CD4-positive, alpha-beta T cell treated with Interleukin-21 for 1 hour (primary cell): ENCODE results near the gene SLC25A21.

Source experiments
- DNase-seq: peaks from one replicate; pipeline ENCODE4 v3.0.0-alpha.2; 2020

The SLC25A21 gene

DNA sequence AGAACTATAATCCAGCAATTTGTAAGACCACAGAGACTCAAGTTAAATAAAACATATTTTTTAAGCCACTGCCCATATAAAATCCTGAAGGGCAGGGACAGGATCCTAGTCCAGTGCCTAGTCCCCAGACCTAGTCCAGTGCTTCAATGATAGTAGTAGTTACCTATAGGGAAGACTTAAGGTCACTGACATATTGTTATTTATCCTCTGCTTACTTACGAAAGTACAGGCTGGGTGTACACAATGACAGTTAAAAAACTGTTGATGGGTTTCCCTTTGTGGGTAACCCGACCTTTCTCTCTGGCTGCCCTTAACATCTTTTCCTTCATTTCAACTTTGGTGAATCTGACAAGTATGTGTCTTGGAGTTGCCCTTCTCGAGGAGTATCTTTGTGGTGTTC is 192.5 kb downstream of the SLC25A21 start:
- DNase-seq = no peak

DNA sequence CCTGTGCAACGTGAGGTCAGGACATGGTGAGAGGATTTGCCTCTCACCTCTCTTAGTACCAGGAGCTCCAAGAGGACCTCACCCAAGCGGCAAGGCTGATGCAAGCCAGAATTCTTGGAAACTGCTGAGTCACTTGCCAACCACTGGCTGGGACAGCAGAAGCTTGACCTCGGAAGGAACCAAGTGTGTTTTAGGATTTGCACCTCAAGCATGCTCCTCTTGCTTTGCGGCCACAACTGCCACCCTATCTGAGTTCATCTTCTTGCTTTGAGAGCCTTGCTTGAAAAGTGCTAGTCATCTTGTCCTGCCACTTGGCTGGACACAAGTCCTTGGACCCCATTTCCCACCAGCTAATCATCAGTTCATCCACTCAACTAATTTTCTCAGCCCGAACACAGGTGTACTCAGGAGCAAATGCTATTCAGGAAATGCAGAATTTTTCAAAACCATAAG is 195.8 kb downstream of the SLC25A21 start:
- DNase-seq = no peak

DNA sequence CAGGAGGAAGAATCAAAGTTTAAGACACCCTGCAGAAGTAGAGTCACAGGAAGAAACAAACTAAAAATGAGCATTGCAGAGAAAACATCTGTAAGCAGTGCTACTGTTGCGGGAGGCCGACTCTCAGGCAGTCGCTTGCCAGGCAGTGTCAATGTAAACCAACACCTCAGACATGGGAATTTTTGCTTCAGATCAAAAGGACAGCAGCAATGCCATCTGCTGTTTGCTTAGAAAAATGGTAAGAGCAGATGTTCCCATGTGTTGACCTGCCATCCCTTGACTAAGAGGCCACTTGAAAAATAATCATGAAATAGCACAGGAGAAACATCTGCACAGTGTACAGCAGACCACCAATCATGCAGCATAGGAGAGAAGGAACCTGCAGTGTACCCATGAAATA is 196.6 kb downstream of the SLC25A21 start:
- no peak for DNase-seq

DNA sequence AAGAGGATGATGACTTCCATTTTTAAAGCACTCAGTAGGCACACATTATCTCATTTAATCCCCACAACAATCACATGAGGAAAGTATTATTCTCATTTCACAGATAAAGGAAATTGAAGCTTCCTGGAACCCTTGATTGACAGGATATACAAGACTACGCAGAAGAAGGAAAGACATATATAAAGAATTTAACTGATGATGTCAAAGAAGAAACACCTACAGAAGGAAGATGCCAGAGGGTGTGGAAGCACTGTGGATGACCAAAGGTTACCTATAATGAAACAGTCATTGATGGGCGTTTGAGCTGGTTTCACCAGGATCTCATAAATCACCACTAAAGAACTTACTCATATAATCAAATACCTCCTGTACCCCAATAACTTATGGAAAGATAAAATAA is 197.4 kb downstream of the SLC25A21 start:
- no peak for DNase-seq

GRCh38 chr14:36973806-36974442 is 198.5 kb downstream of the SLC25A21 start:
- DNase-seq = no peak

DNA sequence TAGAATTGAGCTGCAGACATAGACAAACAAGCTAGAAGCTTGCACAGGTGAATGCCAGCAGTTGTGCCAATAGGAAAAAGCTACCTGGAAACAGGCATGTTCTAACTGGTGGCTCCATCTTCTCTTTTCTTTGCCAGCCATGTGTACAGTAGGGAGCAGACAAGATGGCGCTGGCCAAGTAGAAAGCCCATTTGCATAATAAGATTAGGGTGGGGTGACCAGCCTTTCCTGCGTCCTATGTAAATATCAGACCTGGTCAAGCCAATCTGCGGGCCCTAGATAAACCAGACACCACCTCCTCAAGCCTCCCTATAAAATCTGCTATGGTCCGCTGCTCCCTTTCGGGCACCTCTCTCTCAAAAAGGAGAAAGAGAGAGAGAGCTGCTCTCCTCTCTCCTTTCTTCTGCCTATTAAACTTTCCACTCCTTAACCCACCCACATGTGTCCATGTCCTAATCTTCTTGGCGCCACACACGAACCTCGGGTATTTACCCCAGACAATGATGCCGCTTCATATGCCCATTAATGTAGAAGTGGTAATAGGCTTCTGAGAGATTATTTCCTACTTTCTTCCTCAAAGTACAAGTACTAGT is 201.0 kb downstream of the SLC25A21 start:
- DNase-seq = no peak

- DNase-seq = no peak
These were observed 204.4 kb downstream of the SLC25A21 start for GRCh38 chr14:36967892-36968555.

DNA sequence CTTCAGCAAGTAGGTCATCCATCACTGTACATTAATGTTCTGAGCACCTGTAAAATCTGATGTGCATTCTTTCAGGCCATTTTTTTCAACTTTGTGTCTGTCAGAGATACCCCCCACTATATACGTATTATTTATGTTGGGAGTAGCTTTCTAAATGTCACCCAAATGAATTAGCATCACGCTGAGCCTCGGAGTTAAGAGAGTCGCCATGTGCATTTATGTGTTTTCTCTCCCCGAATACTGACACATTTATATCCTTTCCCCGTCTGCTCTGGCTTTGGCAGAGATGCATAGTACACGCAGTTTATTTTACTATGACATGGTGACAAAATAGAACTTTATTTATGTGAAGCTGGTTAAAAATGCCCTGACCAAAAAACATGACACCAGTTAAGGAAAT is 216.4 kb downstream of the SLC25A21 start:
- no peak for DNase-seq

- DNase-seq = no peak
These were observed 217.0 kb downstream of the SLC25A21 start for GRCh38 chr14:36955376-36955775.

DNA sequence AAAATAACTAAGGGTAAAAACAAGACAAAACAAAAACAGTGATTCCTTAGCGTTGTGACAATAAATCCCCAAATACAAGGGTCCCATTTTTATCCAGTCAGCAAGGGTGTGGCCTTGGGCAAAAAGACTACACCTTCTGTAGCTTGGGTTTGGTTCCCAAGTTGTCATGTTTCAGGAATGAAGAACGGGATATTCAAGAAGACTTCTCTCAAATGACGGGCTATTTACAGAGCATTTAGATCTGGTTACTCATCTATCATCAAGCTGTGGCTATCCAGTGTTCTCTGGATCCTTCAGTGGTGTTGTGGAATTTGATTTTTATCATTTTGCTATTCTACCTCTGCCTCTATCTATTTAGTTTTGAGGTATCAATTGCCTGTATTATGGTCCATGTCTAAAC is 219.7 kb downstream of the SLC25A21 start:
- no peak for DNase-seq

DNA sequence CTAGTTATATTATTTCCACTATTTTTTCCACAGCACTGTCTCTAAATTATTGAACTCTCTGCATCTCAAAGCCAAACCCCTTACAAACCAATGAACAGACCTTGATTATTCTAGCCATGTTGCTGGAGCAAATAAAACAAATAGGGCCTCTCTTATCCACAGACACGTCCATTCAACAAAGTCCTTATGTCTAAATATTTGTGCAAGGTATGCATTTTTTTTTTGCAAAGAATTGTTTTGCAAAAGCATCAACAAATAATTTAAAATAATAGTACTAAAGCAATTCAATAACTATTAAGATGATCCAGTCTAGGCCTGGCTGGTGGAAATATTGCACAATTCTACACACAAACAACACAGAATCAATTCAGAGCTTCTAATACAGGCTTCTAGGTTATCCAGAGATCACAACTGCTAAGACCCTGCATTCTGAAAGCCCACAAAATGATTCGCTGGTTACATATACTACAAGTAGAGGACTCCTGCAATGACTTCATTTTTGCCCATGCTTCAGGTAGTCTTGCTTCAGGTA is 221.0 kb downstream of the SLC25A21 start:
- DNase-seq = no peak

- no peak for DNase-seq
These were observed 221.6 kb downstream of the SLC25A21 start for GRCh38 chr14:36950812-36951211.

DNA sequence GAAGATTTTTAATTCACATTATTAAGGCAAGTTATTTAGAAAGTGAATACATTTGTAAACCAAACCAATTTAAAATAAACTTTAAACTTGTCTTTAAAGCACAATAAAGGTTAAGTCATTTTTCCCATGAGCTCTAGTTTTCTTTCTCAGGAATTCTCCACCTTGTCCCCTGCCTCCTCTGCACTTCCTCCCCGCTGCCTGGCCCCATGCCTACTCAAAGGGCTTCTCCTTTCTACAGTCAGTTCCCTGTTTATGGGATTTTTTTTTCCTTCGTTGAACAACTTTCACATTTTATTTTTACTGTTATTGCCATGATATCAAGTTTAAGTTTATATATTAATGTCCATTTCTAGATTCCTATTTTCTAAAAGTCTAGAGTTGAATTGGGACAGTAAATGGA is 223.0 kb downstream of the SLC25A21 start:
- DNase-seq = no peak

DNA sequence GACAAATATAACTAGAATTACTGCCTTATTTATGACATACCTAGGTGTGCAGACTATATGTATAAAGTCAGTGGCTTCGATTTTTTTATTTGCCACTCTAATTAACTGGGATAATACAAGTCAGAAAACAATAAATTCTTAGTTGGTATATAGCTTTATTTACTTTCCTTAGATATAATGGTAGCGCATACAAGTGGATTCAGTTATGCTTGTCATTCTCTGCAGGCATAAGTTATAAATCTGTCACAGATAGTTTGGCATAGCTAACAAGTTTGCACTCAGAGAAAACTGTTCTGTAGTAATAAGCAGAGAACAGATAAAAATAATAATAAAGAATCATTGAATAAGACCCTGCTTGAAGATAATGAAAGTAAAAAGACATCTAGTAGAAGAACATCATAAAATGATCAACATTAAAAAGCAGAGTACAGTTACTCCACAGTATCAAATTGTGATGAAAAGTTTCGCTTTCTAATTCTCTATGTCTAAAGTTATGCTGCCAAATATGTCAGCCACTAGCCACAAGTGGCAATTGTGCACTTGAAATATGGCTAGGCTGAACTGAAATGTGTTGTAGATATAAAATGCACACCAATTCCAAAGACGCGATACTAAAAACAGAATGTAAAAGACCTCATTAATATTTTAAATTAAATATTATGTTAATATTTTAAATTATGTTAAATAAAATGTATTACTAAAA is 224.1 kb downstream of the SLC25A21 start:
- no peak for DNase-seq

- no peak for DNase-seq
These were observed 225.0 kb downstream of the SLC25A21 start for GRCh38 chr14:36947362-36947761.

GRCh38 chr14:36946872-36947271 is 225.5 kb downstream of the SLC25A21 start:
- DNase-seq = no peak

- DNase-seq = no peak
These were observed 227.9 kb downstream of the SLC25A21 start for GRCh38 chr14:36944307-36945010.

GRCh38 chr14:36942522-36943245 is 229.7 kb downstream of the SLC25A21 start:
- DNase-seq = no peak

- peak; percentile 21 for DNase-seq
These were observed 230.5 kb downstream of the SLC25A21 start for GRCh38 chr14:36941783-36942521.

DNA sequence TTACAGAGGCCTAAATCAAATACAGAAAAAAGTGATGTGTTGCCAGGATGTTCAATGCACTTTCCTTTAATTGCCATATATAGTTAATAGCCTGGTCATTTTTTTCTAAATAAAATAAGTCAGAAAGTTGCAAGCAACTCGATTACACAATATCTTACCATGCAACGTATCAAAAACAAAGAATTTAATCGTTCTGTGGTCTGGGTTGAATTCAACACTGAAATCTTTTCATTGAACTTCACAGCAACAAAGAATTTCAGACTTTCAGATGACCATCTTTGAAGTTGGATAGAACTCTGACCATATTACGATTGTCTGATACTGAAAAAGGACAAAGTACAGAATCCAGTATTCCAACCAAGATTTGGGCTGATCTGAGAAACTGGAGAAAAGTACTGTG is 231.9 kb downstream of the SLC25A21 start:
- DNase-seq = no peak

DNA sequence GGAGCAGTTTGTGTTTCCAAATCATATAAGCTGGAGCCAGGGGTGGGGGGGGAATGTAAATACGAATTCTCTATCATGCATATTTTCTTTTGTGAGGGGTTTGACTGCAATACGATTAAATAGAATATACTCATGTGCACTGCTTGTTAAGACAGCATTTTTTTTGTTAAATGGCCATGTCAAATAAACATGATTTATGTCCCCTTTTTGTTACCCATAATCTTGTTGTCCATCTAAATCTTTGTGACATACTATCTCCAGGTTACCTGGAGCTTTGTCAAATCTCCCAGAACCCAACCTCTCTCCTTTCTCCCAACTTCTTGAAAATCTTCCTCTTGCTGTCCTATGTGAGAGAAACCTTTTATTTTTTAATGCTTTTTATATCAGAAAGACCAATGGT is 233.1 kb downstream of the SLC25A21 start:
- no peak for DNase-seq
